Neural crest cell (in vitro differentiated cells): Measurements from ENCODE around the gene E2F6. TPM values are rescaled to one million over a fixed set of nuclear protein-coding genes. Genes with fewer than 3 reads are reported as not detected.

ENCODE experiments used
- DNase-seq: peaks from one replicate; pipeline ENCODE4 v3.0.0; 2021; ENCODE audit warnings: low read depth, mixed read lengths, low spot score
- H3K27ac Mint-ChIP-seq: one replicate; pipeline ENCODE4 v1.8.0; 2021; ENCODE audit warnings: mild to moderate bottlenecking, mixed read lengths; ENCODE audit not compliant: unreplicated experiment
- H3K27me3 Mint-ChIP-seq: 2 replicates; pipeline ENCODE4 v1.8.0; 2021; ENCODE audit warnings: low read depth, mild to moderate bottlenecking, mixed read lengths
- H3K36me3 Mint-ChIP-seq: 2 replicates; pipeline ENCODE4 v1.8.0; 2021; ENCODE audit warnings: low read depth, mild to moderate bottlenecking, mixed read lengths
- H3K4me1 Mint-ChIP-seq: 2 replicates; pipeline ENCODE4 v1.8.0; 2021; ENCODE audit warnings: mixed read lengths
- H3K4me3 Mint-ChIP-seq: one replicate; pipeline ENCODE4 v1.8.0; 2021; ENCODE audit warnings: mild to moderate bottlenecking, mixed read lengths
- H3K9me3 Mint-ChIP-seq: 2 replicates; pipeline ENCODE4 v1.8.0; 2021; ENCODE audit warnings: mixed read lengths
- CTCF ChIP-seq: fragments of 200-600 bp; sonication (generic); conservative IDR thresholded peaks from 2 replicates; pipeline ENCODE4 v1.5.0; 2021; ENCODE audit warnings: antibody characterized with exemption, mild to moderate bottlenecking
- long read RNA-seq: library from polyadenylated mRNA; unstranded; transcript quantifications from one replicate; pipeline ENCODE4 v2.0.0, GENCODE V29; 2020
- total RNA-seq: library from RNA; stranded (reverse); gene quantifications from 2 replicates; pipeline ENCODE4 v1.2.1, GENCODE V29; 2021

The E2F6 gene
- total RNA-seq = 28.5 and 28.9 TPM in 2 replicates
- long read RNA-seq, partial matches to known transcripts = 2 of 14 reads
- long read RNA-seq, other reads (novel, unspliced or antisense) = 3 of 14 reads

- Mint-ChIP-seq H3K27ac (peak within 1 kb of the TSS; percentile 86), H3K9me3 (peaks cover 4% of the 10 kb centered on the region), H3K4me1 (peaks cover 53% of the 10 kb centered on the region), H3K4me3 (peak within 1 kb of the TSS; percentile 95), H3K27me3 (no peaks in the 10 kb centered on the region), H3K36me3 (peaks cover 23% of the 10 kb centered on the region)
- no peak for TF ChIP-seq CTCF
- DNase-seq = peak; percentile 97
These were observed at the start of gene E2F6 for GRCh38 chr2:11465485-11466306. TSS of gene E2F6 (minus strand) at chr2:11466161. CDS start at chr2:11465879, 282 bp downstream.

- peak overlapping the region; percentile 64 for H3K27ac Mint-ChIP-seq
- H3K36me3 Mint-ChIP-seq = peaks cover 28% of the 10 kb centered on the region
- DNase-seq = no peak
- no peak for TF ChIP-seq CTCF
- H3K4me3 Mint-ChIP-seq = peak overlapping the region; percentile 18
- H3K4me1 Mint-ChIP-seq = peaks cover 82% of the 10 kb centered on the region
- H3K27me3 Mint-ChIP-seq = no peaks in the 10 kb centered on the region
- H3K9me3 Mint-ChIP-seq = no peaks in the 10 kb centered on the region
These were observed 49.6 kb upstream of the E2F6 start for GRCh38 chr2:11515490-11515981.

GRCh38 chr2:11514904-11515303 lies 48.9 kb upstream of the E2F6 start:
- H3K27me3 Mint-ChIP-seq = no peaks in the 10 kb centered on the region
- peaks cover 24% of the 10 kb centered on the region for H3K36me3 Mint-ChIP-seq
- H3K4me1 Mint-ChIP-seq = peaks cover 80% of the 10 kb centered on the region
- no peak overlapping the region for H3K27ac Mint-ChIP-seq
- TF ChIP-seq CTCF = no peak
- H3K9me3 Mint-ChIP-seq = no peaks in the 10 kb centered on the region
- peak overlapping the region; percentile 12 for H3K4me3 Mint-ChIP-seq
- no peak for DNase-seq

- H3K4me1 Mint-ChIP-seq = peaks cover 86% of the 10 kb centered on the region
- peaks cover 24% of the 10 kb centered on the region for H3K36me3 Mint-ChIP-seq
- H3K27me3 Mint-ChIP-seq = no peaks in the 10 kb centered on the region
- H3K9me3 Mint-ChIP-seq = no peaks in the 10 kb centered on the region
- TF ChIP-seq CTCF = no peak
- H3K4me3 Mint-ChIP-seq = no peak overlapping the region
- no peak for DNase-seq
- H3K27ac Mint-ChIP-seq = no peak overlapping the region
These were observed 48.2 kb upstream of the E2F6 start for GRCh38 chr2:11514081-11514730.

- peak overlapping the region; percentile 73 for H3K27ac Mint-ChIP-seq
- H3K4me3 Mint-ChIP-seq = no peak overlapping the region
- DNase-seq = no peak
- peaks cover 86% of the 10 kb centered on the region for H3K4me1 Mint-ChIP-seq
- H3K36me3 Mint-ChIP-seq = peaks cover 24% of the 10 kb centered on the region
- H3K9me3 Mint-ChIP-seq = no peaks in the 10 kb centered on the region
- TF ChIP-seq CTCF = no peak
- H3K27me3 Mint-ChIP-seq = no peaks in the 10 kb centered on the region
These were observed 47.4 kb upstream of the E2F6 start for GRCh38 chr2:11513319-11513718.
